Epithelial cell of prostate (primary cell): ENCODE results near the gene FPR3.
A peak's percentile ranks its signal among the peaks of the same experiment; 100 is the strongest.
"Not testable (repeated sequence)": the region's sequence is repeated elsewhere in the genome, so short reads cannot be mapped to it uniquely, and the experiment has no call there.

Source experiments
- DNase-seq: peaks from one replicate; pipeline ENCODE4 v3.0.0-alpha.2; 2011; ENCODE audit warnings: low read depth, low spot score
- H3K27ac ChIP-seq: fragments of 450-650 bp; 2 replicates; pipeline ENCODE4 v1.5.1; 2017; ENCODE audit warnings: mild to moderate bottlenecking

Gene FPR3

DNA sequence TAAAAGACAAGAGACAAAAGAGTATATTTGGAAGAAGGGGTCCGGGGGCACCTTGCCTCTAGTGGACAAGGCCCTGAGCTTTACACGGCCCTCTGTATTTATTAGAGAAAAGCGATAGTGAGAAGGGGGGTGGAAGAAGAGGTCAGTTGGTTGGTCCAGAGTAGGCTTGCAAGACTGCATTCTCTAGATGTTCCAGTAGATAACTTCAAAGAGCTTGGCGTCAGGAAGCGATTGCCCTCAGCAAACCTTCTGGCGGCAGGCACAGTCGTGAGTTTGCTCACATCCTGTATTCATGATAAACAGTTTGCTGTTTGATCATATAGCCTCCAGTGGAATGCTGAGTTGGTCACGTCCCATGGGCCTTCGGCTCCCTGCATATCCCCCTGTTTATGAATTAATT, 9.8 kb downstream of the FPR3 start:
- not testable (repeated sequence) for DNase-seq
- peak overlapping the region; percentile 17 for H3K27ac ChIP-seq

DNA sequence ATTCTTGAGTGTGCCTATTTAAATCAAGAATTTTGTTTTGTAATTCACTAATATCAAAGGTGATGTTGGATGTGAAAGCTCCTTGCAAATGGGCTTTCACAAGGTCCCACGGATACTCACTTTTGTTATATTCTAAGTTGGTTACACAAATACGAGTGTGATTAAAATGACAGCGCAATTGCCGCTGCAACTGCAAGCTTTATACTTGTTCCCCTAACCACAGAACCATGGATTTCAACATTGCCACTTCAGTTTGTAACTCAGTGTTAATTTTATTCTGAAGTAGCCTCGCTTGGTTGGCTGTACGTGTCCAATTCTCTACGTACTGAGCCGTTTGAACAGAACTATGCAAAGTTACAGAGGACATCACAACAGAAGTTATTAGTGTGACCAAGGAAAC, 10.4 kb downstream of the FPR3 start:
- H3K27ac ChIP-seq, result peak overlapping the region; percentile 17
- not testable (repeated sequence) for DNase-seq

DNA sequence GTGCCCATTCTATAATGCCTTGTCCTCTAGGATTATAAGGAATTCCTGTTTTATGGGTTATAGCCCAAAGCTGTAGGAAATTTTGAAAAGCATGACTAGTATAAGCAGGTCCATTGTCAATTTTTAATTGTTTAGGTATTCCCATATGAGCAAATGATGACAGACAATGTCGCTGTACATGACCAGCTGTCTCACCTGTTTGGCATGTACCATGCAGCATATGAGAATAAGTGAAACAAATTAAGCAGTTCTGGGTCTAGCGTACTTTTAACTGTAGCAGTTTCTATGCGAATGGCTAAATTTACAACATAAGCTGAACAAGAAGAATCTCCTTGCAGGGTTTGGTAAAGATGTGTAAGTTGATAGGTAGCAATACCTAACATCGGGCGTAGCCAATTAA, 11.6 kb downstream of the FPR3 start:
- H3K27ac ChIP-seq, result peak overlapping the region; percentile 77
- DNase-seq, result not testable (repeated sequence)

DNA sequence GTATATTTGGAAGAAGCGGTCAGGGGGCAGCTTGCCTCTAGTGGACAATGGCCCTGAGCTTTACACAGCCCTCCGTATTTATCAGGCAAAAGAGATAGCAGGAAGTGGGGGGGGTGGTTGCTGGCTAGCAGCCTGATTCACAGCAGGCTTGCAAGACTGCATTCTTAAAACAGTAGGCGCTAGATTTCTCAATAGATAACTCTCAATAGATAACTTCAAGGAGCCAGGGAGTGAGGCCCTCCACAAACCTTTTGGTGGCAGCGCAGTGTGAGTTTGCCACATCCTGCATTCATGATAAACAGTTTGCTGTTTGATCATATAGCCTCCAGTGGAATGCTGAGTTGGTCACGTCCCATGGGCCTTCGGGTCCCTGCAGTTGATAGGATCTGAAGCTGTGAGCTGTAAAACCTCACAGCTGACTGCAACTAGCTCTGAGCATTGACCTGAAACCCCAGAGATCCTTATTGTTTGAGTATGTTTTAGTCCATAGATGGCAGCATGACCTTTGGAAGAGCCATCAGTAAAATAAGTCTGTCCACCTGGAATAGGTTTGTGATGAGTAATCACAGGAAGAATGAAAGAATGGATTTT, 12.2 kb downstream of the FPR3 start:
- no peak for DNase-seq

GRCh38 chr19:51807925-51808324, 13.0 kb downstream of the FPR3 start:
- DNase-seq, result no peak
- peak overlapping the region; percentile 77 for H3K27ac ChIP-seq

More for the DNA sequence above, 12.2 kb downstream of the FPR3 start:
- H3K27ac ChIP-seq, result peak overlapping the region; percentile 77

- no peak for DNase-seq
- H3K27ac ChIP-seq, result peak overlapping the region; percentile 77
Measured at GRCh38 chr19:51808333-51808986, 13.5 kb downstream of the FPR3 start.

DNA sequence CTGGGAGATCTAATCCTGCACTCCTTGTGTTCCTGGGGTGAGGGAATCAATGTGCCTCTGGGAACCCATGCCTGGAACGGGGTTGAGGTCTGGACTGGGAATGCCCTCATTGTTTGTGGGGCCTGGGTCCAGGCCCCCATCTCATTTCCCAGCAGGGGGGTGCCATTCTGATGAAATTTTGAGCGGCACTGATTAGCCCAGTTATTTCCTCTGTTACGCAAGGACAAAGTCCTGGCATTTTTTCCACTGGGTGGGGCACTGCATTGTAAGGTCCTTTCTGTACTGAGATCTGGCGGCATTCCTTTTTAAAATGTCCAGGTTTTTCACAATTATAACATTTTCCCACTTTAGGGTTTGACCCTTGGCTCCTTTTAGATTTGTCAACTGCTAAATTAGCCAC, 14.8 kb downstream of the FPR3 start:
- no peak for DNase-seq

GRCh38 chr19:51810223-51810622, 15.3 kb downstream of the FPR3 start:
- no peak overlapping the region for H3K27ac ChIP-seq
- DNase-seq, result no peak

More for the DNA sequence above, 14.8 kb downstream of the FPR3 start:
- H3K27ac ChIP-seq, result no peak overlapping the region

GRCh38 chr19:51811344-51811743, 16.4 kb downstream of the FPR3 start:
- no peak overlapping the region for H3K27ac ChIP-seq
- no peak for DNase-seq

GRCh38 chr19:51815043-51815442, 20.1 kb downstream of the FPR3 start:
- no peak overlapping the region for H3K27ac ChIP-seq
- DNase-seq, result no peak

DNA sequence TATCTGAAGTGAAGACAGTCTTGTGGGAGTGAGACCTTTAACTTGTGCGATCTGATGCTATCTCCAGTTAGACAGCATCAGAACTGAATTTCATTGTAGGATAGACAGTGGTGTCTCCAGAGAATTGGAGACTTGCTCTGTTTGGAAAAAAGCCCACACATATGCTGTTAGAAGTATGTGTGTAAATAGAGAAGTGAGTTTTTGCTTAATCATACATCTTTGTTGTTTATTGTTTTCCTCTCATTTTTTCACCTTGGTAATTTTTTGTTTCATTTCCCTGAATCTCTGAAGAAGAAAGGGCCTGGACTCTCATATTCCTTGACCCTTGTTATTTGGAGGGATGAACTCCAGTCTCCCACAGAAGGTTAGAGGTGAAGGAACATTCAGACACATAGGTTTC, 21.8 kb downstream of the FPR3 start:
- no peak for DNase-seq
- H3K27ac ChIP-seq, result no peak overlapping the region

DNA sequence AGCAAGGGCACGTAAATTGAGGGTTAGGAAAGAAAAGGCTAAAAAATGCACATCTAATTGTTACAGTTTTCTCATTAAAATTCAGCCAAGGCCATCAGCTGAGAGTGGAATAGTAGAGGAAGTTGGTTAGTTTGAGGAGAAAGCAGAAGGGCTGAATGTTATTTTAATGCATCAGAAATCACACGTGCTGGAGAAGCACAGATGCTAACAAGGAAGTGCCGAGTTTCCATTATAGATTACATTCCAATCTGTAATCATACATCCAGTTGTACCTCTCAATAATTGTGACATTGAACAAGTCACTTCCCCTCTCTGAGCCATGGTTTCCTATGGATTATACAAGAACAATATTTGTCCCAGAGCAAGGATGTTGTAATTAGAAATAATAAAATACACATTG, 25.1 kb downstream of the FPR3 start:
- DNase-seq, result no peak
- no peak overlapping the region for H3K27ac ChIP-seq

DNA sequence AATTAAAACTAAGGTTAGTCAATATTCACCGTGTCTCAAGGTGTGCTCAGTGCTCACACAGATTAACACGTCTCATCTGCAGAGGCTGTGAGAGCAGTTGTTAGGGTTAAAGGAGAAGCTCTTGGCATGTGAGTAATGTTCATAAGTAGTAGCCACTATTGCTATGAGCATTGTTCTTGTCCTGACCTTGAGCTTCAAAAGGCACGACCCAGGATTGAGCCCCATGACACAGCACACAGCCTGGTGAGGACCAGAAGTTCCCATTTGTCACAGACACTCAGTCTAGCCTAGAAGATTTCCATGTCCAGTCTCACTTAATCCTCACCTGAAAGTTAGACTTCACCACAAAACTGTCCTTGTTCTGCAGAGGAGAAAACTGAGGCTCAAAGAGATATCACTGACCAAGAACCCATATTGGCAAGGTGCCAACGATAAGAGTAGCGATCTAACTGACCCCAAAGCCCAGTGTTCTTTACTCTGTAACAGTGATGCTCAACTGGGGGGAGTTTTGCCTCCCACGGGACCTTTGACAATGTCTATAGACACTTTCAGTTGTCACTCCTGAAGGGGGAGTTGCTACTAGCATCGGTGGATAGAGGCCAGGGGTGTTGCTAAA, 26.0 kb downstream of the FPR3 start:
- H3K27ac ChIP-seq, result no peak overlapping the region
- no peak for DNase-seq

GRCh38 chr19:51821456-51821855, 26.5 kb downstream of the FPR3 start:
- no peak overlapping the region for H3K27ac ChIP-seq
- no peak for DNase-seq

DNA sequence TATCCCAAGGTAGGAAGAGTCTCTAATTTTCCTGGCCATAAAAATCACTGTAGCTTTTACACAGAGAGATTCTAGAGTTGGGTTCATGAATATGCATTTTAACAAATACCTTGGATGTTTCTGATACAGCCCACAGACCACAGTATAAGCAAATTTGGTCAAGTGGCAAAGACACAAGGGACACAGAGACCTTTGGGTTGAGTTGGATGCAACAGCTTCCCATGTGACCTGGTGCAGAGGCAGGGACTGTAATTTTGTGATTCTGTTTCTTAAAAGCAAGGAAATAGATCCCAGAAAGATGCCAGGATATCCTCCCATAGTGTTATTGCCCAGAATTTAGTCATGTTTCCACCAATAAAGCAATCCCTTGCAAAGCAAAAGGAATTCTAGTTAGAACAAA, 27.0 kb downstream of the FPR3 start:
- DNase-seq, result no peak
- no peak overlapping the region for H3K27ac ChIP-seq

- DNase-seq, result no peak
- H3K27ac ChIP-seq, result no peak overlapping the region
Measured at GRCh38 chr19:51822325-51822724, 27.4 kb downstream of the FPR3 start.

DNA sequence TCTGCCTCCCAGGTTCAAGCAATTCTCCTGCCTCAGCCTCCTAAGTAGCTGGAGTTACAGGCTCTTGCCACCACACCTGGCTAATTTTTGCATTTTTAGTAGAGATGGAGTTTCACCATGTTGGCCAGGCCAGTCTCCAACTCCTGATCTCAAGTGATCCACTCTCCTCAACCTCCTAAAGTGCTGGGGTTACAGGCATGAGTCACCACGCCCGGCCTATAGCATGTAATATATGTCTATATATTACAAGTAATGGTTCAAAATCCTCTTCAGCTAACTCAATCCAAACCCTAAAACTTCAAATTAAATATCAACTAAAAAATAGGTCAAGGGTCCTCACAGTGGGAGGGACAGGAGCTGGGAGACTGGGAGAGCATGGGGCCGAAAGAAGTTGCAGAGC, 28.0 kb downstream of the FPR3 start:
- no peak overlapping the region for H3K27ac ChIP-seq

GRCh38 chr19:51824281-51825005, 29.5 kb downstream of the FPR3 start:
- DNase-seq, result no peak
- H3K27ac ChIP-seq, result no peak overlapping the region

More for the DNA sequence above, 28.0 kb downstream of the FPR3 start:
- no peak for DNase-seq

DNA sequence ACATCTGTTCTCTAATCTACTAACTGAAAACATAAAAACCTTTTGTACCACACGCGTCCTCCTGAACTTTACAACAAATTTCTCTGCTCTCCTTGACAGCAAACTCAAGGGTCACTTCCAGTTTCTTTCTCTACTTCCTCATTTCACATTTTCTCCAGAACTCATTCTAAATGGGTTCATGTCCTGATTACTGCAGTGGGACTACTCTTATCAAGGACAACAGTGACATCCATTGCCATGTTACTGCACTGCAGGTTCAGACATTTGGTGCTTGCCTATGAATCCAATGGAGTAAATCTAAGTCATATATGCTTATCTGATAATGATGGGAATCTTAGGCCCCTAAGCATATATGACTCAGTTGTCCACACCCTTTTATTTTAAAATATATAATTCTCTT, 35.3 kb downstream of the FPR3 start:
- no peak for DNase-seq
- no peak overlapping the region for H3K27ac ChIP-seq

DNA sequence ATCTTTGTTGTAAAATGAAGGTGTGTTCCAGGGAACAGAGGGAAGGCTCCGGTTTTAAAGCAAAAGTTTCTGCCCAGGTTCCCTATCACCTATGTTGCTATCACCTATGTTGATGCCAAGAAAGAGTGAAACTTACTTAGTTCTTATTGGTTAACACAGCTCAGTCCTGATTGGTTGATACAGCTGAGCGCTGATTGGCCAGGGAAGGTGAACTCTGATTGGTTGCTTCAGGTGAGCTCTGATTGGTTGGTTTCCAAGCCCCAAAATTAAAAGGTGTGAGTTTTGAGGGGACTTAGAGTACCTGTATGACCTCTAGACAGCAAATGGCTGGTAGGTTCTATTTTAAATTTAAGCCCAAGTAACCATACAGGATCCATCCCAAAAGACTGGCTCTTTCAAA, 42.2 kb downstream of the FPR3 start:
- DNase-seq, result no peak
- no peak overlapping the region for H3K27ac ChIP-seq
